ENCODE data around the gene PACC1.

The PACC1 gene

GRCh38 chr1:212414328-212415106, at the start of gene PACC1:
TSS of gene PACC1 (minus strand) at chr1:212414886. CDS start at chr1:212414757, 129 bp downstream.
- in situ Hi-C loops (cut with MboI; ENCODE audit: low sequenced_read_pairs), result no loop called here

GRCh38 chr1:212463565-212464285, 49.0 kb upstream of the PACC1 start:
- in situ Hi-C loops (cut with MboI; ENCODE audit: low sequenced_read_pairs), result loop anchor here (25.0 kb wide), 1 partner anchor 299 kb away; no protein-coding TSS in a partner anchor

GRCh38 chr1:212461916-212462660, 47.4 kb upstream of the PACC1 start:
- in situ Hi-C loops (cut with MboI; ENCODE audit: low sequenced_read_pairs), result loop anchor here (25.0 kb wide), 1 partner anchor 300 kb away; no protein-coding TSS in a partner anchor

- in situ Hi-C loops (cut with MboI; ENCODE audit: low sequenced_read_pairs), result loop anchor here (25.0 kb wide), 1 partner anchor 302 kb away; no protein-coding TSS in a partner anchor
Measured at GRCh38 chr1:212460376-212460775, 45.7 kb upstream of the PACC1 start.

- in situ Hi-C loops (cut with MboI; ENCODE audit: low sequenced_read_pairs), result loop anchor here (10.0 to 25.0 kb wide), 3 partner anchors 303 to 765 kb away; no protein-coding TSS in a partner anchor
Measured at GRCh38 chr1:212459656-212460055, 45.0 kb upstream of the PACC1 start.

GRCh38 chr1:212458817-212459216, 44.1 kb upstream of the PACC1 start:
- in situ Hi-C loops (cut with MboI; ENCODE audit: low sequenced_read_pairs), result loop anchor here (10.0 to 25.0 kb wide), 3 partner anchors 303 to 764 kb away; no protein-coding TSS in a partner anchor

- in situ Hi-C loops (cut with MboI; ENCODE audit: low sequenced_read_pairs), result loop anchor here (10.0 to 25.0 kb wide), 3 partner anchors 304 to 763 kb away; no protein-coding TSS in a partner anchor
Measured at GRCh38 chr1:212457740-212458338, 43.2 kb upstream of the PACC1 start.

- in situ Hi-C loops (cut with MboI; ENCODE audit: low sequenced_read_pairs), result loop anchor here (10.0 to 25.0 kb wide), 3 partner anchors 306 to 761 kb away; no protein-coding TSS in a partner anchor
Measured at GRCh38 chr1:212455803-212456528, 41.3 kb upstream of the PACC1 start.

- in situ Hi-C loops (cut with MboI; ENCODE audit: low sequenced_read_pairs), result loop anchor here (10.0 to 25.0 kb wide), 3 partner anchors 307 to 761 kb away; no protein-coding TSS in a partner anchor
Measured at GRCh38 chr1:212455401-212455800, 40.7 kb upstream of the PACC1 start.

- in situ Hi-C loops (cut with MboI; ENCODE audit: low sequenced_read_pairs), result loop anchor here (10.0 to 25.0 kb wide), 3 partner anchors 308 to 760 kb away; no protein-coding TSS in a partner anchor
Measured at GRCh38 chr1:212454741-212455140, 40.1 kb upstream of the PACC1 start.

- in situ Hi-C loops (cut with MboI; ENCODE audit: low sequenced_read_pairs), result loop anchor here (10.0 to 25.0 kb wide), 3 partner anchors 309 to 759 kb away; no protein-coding TSS in a partner anchor
Measured at GRCh38 chr1:212453156-212453857, 38.6 kb upstream of the PACC1 start.

GRCh38 chr1:212452323-212453155, 37.9 kb upstream of the PACC1 start:
- in situ Hi-C loops (cut with MboI; ENCODE audit: low sequenced_read_pairs), result loop anchor here (10.0 to 25.0 kb wide), 3 partner anchors 310 to 758 kb away; no protein-coding TSS in a partner anchor

- in situ Hi-C loops (cut with MboI; ENCODE audit: low sequenced_read_pairs), result loop anchor here (10.0 to 25.0 kb wide), 3 partner anchors 311 to 757 kb away; no protein-coding TSS in a partner anchor
Measured at GRCh38 chr1:212451416-212452322, 37.0 kb upstream of the PACC1 start.

- in situ Hi-C loops (cut with MboI; ENCODE audit: low sequenced_read_pairs), result loop anchor here (10.0 to 25.0 kb wide), 3 partner anchors 312 to 756 kb away; no protein-coding TSS in a partner anchor
Measured at GRCh38 chr1:212450331-212450881, 35.7 kb upstream of the PACC1 start.

- in situ Hi-C loops (cut with MboI; ENCODE audit: low sequenced_read_pairs), result no loop called here
Measured at GRCh38 chr1:212447478-212447877, 32.8 kb upstream of the PACC1 start.

- in situ Hi-C loops (cut with MboI; ENCODE audit: low sequenced_read_pairs), result no loop called here
Measured at GRCh38 chr1:212446333-212446732, 31.6 kb upstream of the PACC1 start.
